AG10803 (cell line): ENCODE results near the gene SEPTIN2.

Source experiments
- DNase-seq: peaks from one replicate; pipeline ENCODE4 v3.0.0; 2010; ENCODE audit warnings: low read depth
- H3K4me3 ChIP-seq: 2 replicates; pipeline ENCODE4 v1.5.1; 2011; ENCODE audit warnings: mild to moderate bottlenecking, low read length, control low read depth
- CTCF ChIP-seq: conservative IDR thresholded peaks from 2 replicates; pipeline ENCODE4 v1.5.1; 2011; ENCODE audit warnings: mild to moderate bottlenecking, low read length, control low read depth, inconsistent platforms

Gene SEPTIN2

GRCh38 chr2:241279413-241279812 lies 36.3 kb upstream of the SEPTIN2 start:
- H3K4me3 ChIP-seq: no peak overlapping the region
- TF ChIP-seq CTCF: no peak
- no peak for DNase-seq

GRCh38 chr2:241279828-241280227 lies 35.9 kb upstream of the SEPTIN2 start:
- no peak for DNase-seq
- no peak overlapping the region for H3K4me3 ChIP-seq
- TF ChIP-seq CTCF: no peak

GRCh38 chr2:241280291-241280690 lies 35.4 kb upstream of the SEPTIN2 start:
- H3K4me3 ChIP-seq: no peak overlapping the region
- no peak for DNase-seq
- no peak for TF ChIP-seq CTCF

- TF ChIP-seq CTCF: no peak
- DNase-seq: no peak
- H3K4me3 ChIP-seq: no peak overlapping the region
These were observed 33.2 kb upstream of the SEPTIN2 start for GRCh38 chr2:241282555-241282954.

- DNase-seq: no peak
- no peak overlapping the region for H3K4me3 ChIP-seq
- TF ChIP-seq CTCF: no peak
These were observed 30.1 kb upstream of the SEPTIN2 start for GRCh38 chr2:241285596-241285995.

- no peak for DNase-seq
- TF ChIP-seq CTCF: no peak
- no peak overlapping the region for H3K4me3 ChIP-seq
These were observed 29.2 kb upstream of the SEPTIN2 start for GRCh38 chr2:241286348-241287090.

GRCh38 chr2:241288324-241288888 lies 27.3 kb upstream of the SEPTIN2 start:
- TF ChIP-seq CTCF: no peak
- no peak for DNase-seq
- no peak overlapping the region for H3K4me3 ChIP-seq
